CD14-positive monocyte (primary cell): ENCODE results near the gene ATPAF2. TPM values are rescaled to one million over a fixed set of nuclear protein-coding genes. Genes with fewer than 3 reads are reported as not detected.
A peak's percentile ranks its signal among the peaks of the same experiment; 100 is the strongest.

Source experiments
- DNase-seq, 3 donors: peaks; one replicate each; pipeline ENCODE4 v3.0.0-alpha.2; 2011 to 2022
- H2AFZ ChIP-seq: 2 replicates; pipeline ENCODE4 v1.6.0; 2012; ENCODE audit warnings: mild to moderate bottlenecking, low read depth, low read length, inconsistent platforms; ENCODE audit not compliant: insufficient read depth, poor library complexity, severe bottlenecking
- H3K27ac ChIP-seq, 2 donors: 1 replicate in 1 of 2; 2 replicates in 1 of 2; pipeline ENCODE4 v1.5.1; 2012 to 2013; ENCODE audit warnings: low read length in 2 of 2, control low read depth in 1 of 2, inconsistent platforms in 1 of 2, low read depth in 1 of 2, mild to moderate bottlenecking in 1 of 2
- H3K27me3 ChIP-seq, 2 donors: one replicate each; pipeline versions ENCODE4 v1.6.0 to v1.6.1; 2011 to 2013; ENCODE audit warnings: low read length in 2 of 2; ENCODE audit not compliant: control insufficient read depth in 2 of 2, insufficient read depth in 2 of 2
- H3K36me3 ChIP-seq, 2 donors: replicated peaks in 1 of 2; 1 replicate in 1 of 2; 2 replicates in 1 of 2; pipeline versions ENCODE4 v1.5.1 to v1.6.1; 2012 to 2013; ENCODE audit warnings: low read length in 2 of 2, control low read depth in 1 of 2, inconsistent platforms in 1 of 2, mild to moderate bottlenecking in 1 of 2; ENCODE audit not compliant: insufficient read depth in 2 of 2, control insufficient read depth in 1 of 2
- H3K4me1 ChIP-seq, 2 donors: 1 replicate in 1 of 2; 2 replicates in 1 of 2; pipeline versions ENCODE4 v1.5.1 to v1.6.1; 2012 to 2013; ENCODE audit warnings: low read length in 2 of 2, control low read depth in 1 of 2, inconsistent platforms in 1 of 2, mild to moderate bottlenecking in 1 of 2, moderate library complexity in 1 of 2; ENCODE audit not compliant: insufficient read depth in 2 of 2, control insufficient read depth in 1 of 2
- H3K4me2 ChIP-seq: replicated peaks from 2 replicates; pipeline ENCODE3; 2012; ENCODE audit warnings: low read length, moderate library complexity, mild to moderate bottlenecking; ENCODE audit not compliant: poor library complexity, severe bottlenecking; ENCODE audit errors: extremely low read depth
- H3K4me3 ChIP-seq, 3 experiments: fragments of 200-600 bp in 1 of 3; sonication (generic) in 1 of 3; replicated peaks in 1 of 3; 1 replicate in 2 of 3; 2 replicates in 1 of 3; pipeline ENCODE4 v1.5.1; 2011 to 2013; ENCODE audit warnings: low read length in 3 of 3, mild to moderate bottlenecking in 3 of 3, control low read depth in 2 of 3, low read depth in 2 of 3, inconsistent platforms in 1 of 3, moderate library complexity in 1 of 3
- H3K79me2 ChIP-seq: 2 replicates; pipeline ENCODE4 v1.6.0; 2012; ENCODE audit warnings: mild to moderate bottlenecking, control low read depth, inconsistent platforms, low read length, moderate library complexity; ENCODE audit not compliant: insufficient read depth
- H3K9ac ChIP-seq: 2 replicates; pipeline ENCODE4 v1.6.0; 2017; ENCODE audit warnings: low read length, mild to moderate bottlenecking; ENCODE audit not compliant: insufficient read depth, poor library complexity, severe bottlenecking
- H3K9me3 ChIP-seq, 2 donors: replicated peaks in 1 of 2; 1 replicate in 1 of 2; 2 replicates in 1 of 2; pipeline versions ENCODE4 v1.5.1 to v1.6.1; 2012 to 2013; ENCODE audit warnings: low read length in 2 of 2, control low read depth in 1 of 2; ENCODE audit not compliant: control insufficient read depth in 1 of 2, insufficient read depth in 1 of 2
- H4K20me1 ChIP-seq: 2 replicates; pipeline ENCODE4 v1.6.0; 2012; ENCODE audit warnings: mild to moderate bottlenecking, low read length, control low read depth, moderate library complexity; ENCODE audit not compliant: insufficient read depth
- H3K27ac Mint-ChIP-seq, 7 donors: one replicate each; pipeline ENCODE4 v1.8.0; 2020; ENCODE audit warnings: mild to moderate bottlenecking in 7 of 7, mixed read lengths in 7 of 7, moderate library complexity in 6 of 7, inconsistent platforms in 2 of 7
- H3K27me3 Mint-ChIP-seq, 3 donors: one replicate each; pipeline ENCODE4 v1.8.0; 2021 to 2022; ENCODE audit warnings: low read depth in 3 of 3, mild to moderate bottlenecking in 3 of 3, mixed read lengths in 3 of 3, moderate library complexity in 3 of 3, inconsistent platforms in 1 of 3
- H3K36me3 Mint-ChIP-seq, 2 donors: one replicate each; pipeline ENCODE4 v1.8.0; 2020; ENCODE audit warnings: mixed read lengths in 2 of 2, inconsistent platforms in 1 of 2, mild to moderate bottlenecking in 1 of 2
- H3K4me1 Mint-ChIP-seq: one replicate; pipeline ENCODE4 v1.8.0; 2020; ENCODE audit warnings: mild to moderate bottlenecking, mixed read lengths
- H3K4me3 Mint-ChIP-seq, 2 donors: one replicate each; pipeline ENCODE4 v1.8.0; 2020; ENCODE audit warnings: mild to moderate bottlenecking in 2 of 2, mixed read lengths in 2 of 2, moderate library complexity in 1 of 2
- H3K9me3 Mint-ChIP-seq, 7 donors: one replicate each; pipeline ENCODE4 v1.8.0; 2020 to 2022; ENCODE audit warnings: mixed read lengths in 7 of 7, mild to moderate bottlenecking in 6 of 7, moderate library complexity in 6 of 7, inconsistent platforms in 2 of 7
- CTCF ChIP-seq: fragments of 200-600 bp; IDR thresholded peaks from one replicate; pipeline ENCODE4 v1.8.0; 2022; ENCODE audit warnings: antibody characterized with exemption, mild to moderate bottlenecking
- WGBS: methylation state at CpG from one replicate; pipeline ENCODE4 v1.1.5; 2013; ENCODE audit warnings: missing lambda C conversion rate; ENCODE audit not compliant: insufficient coverage; 5-methylcytosine and 5-hydroxymethylcytosine counted together
- intact Hi-C, 2 donors: fragments of 100-400 bp; cut with micrococcal nuclease; formaldehyde crosslinking; loops; one replicate each; pipeline versions ENCODE4 v1.15.0 to v1.15.1; 2023
- polyA plus RNA-seq, 3 donors: library from polyadenylated mRNA; depleted of rRNA in 1 of 3; unstranded in 2 of 3; stranded (reverse) in 1 of 3; fragments of 300-500 nt in 2 of 3; fragments of >200 nt in 1 of 3; fragmentation: Illumina TruSeq in 2 of 3; gene quantifications; 1 replicate in 2 of 3; 2 replicates in 1 of 3; pipeline ENCODE4 v1.2.3, GENCODE V29; 2012 to 2021

The ATPAF2 gene
- polyA plus RNA-seq, 3 donors = 41.3 to 50.8 (median 44.9) TPM

- no peak overlapping the region for H3K9ac ChIP-seq
- H2AFZ ChIP-seq = no peak overlapping the region
- no peak overlapping the region for H3K4me3 ChIP-seq
- H3K4me1 Mint-ChIP-seq = peaks cover 56% of the 10 kb centered on the region
- no peaks in the 10 kb centered on the region for H3K27me3 ChIP-seq
- no peak for TF ChIP-seq CTCF
- no peak overlapping the region for H3K27ac ChIP-seq
- H3K9me3 ChIP-seq = no peaks in the 10 kb centered on the region
- H3K79me2 ChIP-seq = peaks cover 85% of the 10 kb centered on the region
- H3K9me3 Mint-ChIP-seq = no peaks in the 10 kb centered on the region
- intact Hi-C loops = loop anchor here (5.0 to 10.0 kb wide), 5 partner anchors 147 to 353 kb away; partner anchors contain the start of genes ALKBH5 (in 1 of the 2) and RAI1 (in 1 of the 2)
- peaks cover 44 to 58% of the 10 kb centered on the region in 2 donors for H3K4me1 ChIP-seq
- 100% methylated on average over 2 of the region's 2 CpGs for WGBS
- H3K27me3 Mint-ChIP-seq = peaks cover 0 to 2% (median 0%) of the 10 kb centered on the region in 3 donors
- no peak for DNase-seq
- H3K36me3 ChIP-seq = peaks cover 0 to 8% of the 10 kb centered on the region in 2 donors
- peaks cover 2 to 17% of the 10 kb centered on the region in 2 donors for H3K36me3 Mint-ChIP-seq
- peaks cover 64% of the 10 kb centered on the region for H4K20me1 ChIP-seq
- H3K4me2 ChIP-seq = no peak overlapping the region
- H3K27ac Mint-ChIP-seq = peak overlapping the region in 1 of 7 donors; percentile 49
- H3K4me3 Mint-ChIP-seq = no peak overlapping the region
These were observed 3.3 kb downstream of the ATPAF2 start for GRCh38 chr17:18035704-18036103.

- Histone ChIP-seq H4K20me1 (peaks cover 69% of the 10 kb centered on the region), H3K79me2 (peaks cover 87% of the 10 kb centered on the region), H3K4me1 (peaks cover 34 to 44% of the 10 kb centered on the region in 2 donors), H3K27me3 (no peaks in the 10 kb centered on the region), H2AFZ (no peak overlapping the region), H3K36me3 (peaks cover 0 to 16% of the 10 kb centered on the region in 2 donors), H3K4me3 (no peak overlapping the region), H3K27ac (peak overlapping the region in 1 of 2 donors; percentile 36), H3K9me3 (no peaks in the 10 kb centered on the region), H3K9ac (no peak overlapping the region), H3K4me2 (no peak overlapping the region)
- peaks cover 5 to 20% of the 10 kb centered on the region in 2 donors for H3K36me3 Mint-ChIP-seq
- DNase-seq = peak; percentile 77 to 90 (median 85)
- H3K27me3 Mint-ChIP-seq = no peaks in the 10 kb centered on the region
- H3K4me1 Mint-ChIP-seq = peaks cover 46% of the 10 kb centered on the region
- no peak overlapping the region for H3K4me3 Mint-ChIP-seq
- WGBS = 23% methylated on average over 5 of the region's 5 CpGs
- peak; percentile 74 for TF ChIP-seq CTCF
- peak overlapping the region; percentile 69 to 85 (median 77) for H3K27ac Mint-ChIP-seq
- no peaks in the 10 kb centered on the region for H3K9me3 Mint-ChIP-seq
- intact Hi-C loops = loop anchor here (1.0 to 10.0 kb wide), 4 partner anchors 61 to 339 kb away; partner anchors contain the start of genes DRC3 (in 1 of the 2) and TOM1L2 (in 1 of the 2)
These were observed 5.4 kb downstream of the ATPAF2 start for GRCh38 chr17:18033442-18034099.
